HG02623 (cell line): ENCODE results near the gene IRF2BPL.
A peak's percentile ranks its signal among the peaks of the same experiment; 100 is the strongest.

Experiments used
- ATAC-seq: cut with Tn5 transposase; IDR thresholded peaks from one replicate; pipeline ENCODE4 v1.9.1; 2021; ENCODE audit warnings: moderate library complexity; ENCODE audit not compliant: unreplicated experiment

Gene IRF2BPL

GRCh38 chr14:76990084-76990483 lies 38.4 kb downstream of the IRF2BPL start:
- ATAC-seq = no peak

- ATAC-seq = no peak
Observed at GRCh38 chr14:76987956-76988520, 40.5 kb downstream of the IRF2BPL start.

DNA sequence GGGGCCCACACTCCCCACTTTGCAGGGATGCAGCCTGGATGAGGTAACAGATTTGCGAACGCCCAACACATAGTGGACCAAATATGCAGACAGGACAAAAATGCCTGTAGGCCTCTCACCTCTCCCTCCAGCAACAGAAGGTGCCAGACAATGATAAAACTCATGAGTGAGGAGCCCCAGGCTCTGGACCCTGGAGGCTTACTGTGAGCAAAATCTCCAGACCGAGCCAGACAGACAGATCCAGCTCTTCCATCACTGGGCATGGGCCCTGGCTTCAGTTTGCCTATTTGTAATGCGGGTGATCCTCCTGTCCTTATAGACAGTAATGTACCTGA lies 42.3 kb downstream of the IRF2BPL start:
- ATAC-seq = no peak

DNA sequence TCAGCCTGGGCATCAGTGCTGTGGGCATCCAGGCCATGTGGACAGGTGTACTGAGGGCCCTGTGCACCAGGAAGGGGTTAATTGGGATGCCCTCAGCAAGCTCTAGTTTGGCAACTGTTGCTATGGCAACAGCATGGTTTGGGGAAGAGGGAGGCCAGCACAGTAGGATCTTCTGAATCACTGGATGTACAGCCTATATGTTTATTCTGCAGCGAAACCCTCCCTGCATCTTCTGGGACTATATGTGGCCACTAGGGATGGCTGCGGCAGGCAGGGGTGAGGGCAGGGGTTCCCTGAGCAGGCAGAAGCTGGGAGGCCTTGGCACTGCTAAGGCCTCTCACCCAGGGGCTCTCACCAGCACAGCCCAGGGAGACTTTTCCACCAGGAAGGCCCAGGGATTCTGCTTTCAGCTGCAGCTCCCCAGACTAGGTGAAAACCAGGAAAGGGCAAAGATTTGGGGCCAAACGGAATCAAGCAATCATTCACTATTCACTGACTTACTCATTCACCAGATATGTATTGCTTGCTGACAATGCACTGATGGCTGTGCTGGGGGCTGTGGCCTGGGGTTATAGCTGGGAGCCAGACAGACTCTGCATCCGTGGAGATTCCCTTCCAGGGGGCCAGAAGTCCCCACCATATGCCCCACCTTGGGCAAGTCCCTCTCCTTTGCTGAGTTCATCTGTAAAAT lies 42.8 kb downstream of the IRF2BPL start:
- ATAC-seq = no peak

GRCh38 chr14:76984787-76985375 lies 43.6 kb downstream of the IRF2BPL start:
- ATAC-seq = no peak

GRCh38 chr14:76984297-76984696 lies 44.2 kb downstream of the IRF2BPL start:
- ATAC-seq = no peak

- ATAC-seq = no peak
Observed at GRCh38 chr14:76981670-76982069, 46.8 kb downstream of the IRF2BPL start.

DNA sequence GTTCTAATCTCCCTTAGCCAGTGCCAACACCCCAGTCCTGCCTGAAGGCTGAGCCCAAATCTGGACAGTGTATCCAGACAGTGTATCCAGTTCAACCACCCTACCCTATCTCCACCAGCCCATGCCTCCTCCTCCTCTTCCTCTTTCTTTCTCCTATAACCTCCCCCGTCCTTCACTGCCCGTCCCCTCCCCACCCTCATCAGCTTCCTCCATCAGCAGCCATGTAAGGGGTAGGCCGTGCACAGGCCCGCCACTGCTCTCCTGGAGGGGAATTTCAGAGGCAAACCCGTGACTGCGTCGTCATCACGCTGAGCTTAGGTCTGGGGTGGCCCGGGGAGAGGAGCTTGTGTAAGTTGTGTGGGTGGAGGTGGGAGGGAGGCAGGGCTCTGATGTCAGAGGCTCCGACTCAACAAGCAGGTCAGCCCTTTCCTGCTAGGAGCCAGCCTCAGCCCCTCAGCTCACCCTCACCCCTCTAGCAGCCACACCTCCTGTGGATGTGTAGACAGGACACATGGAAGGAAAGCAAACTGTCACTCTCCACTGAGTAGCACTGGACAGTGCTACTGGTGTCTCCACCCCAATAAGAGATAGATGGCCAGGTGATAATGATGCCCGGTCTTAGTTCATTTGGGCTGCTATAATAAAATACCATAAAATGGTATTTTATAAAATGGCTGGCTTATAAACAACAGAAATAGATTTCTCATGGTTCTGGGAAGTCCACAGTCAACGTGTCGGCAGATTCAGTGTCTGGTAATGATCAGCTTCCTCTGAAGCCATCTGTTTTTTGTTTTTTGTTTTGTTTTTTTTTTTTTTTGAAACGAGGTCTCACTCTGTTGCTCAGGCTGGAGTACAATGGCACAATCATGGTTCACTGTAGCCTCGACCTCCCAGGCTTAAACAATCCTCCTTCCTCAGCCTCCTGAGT lies 50.5 kb downstream of the IRF2BPL start:
- ATAC-seq = peak; percentile 90

- no peak for ATAC-seq
Observed at GRCh38 chr14:76976240-76977005, 52.1 kb downstream of the IRF2BPL start.

GRCh38 chr14:76975812-76976211 lies 52.7 kb downstream of the IRF2BPL start:
- no peak for ATAC-seq

- no peak for ATAC-seq
Observed at GRCh38 chr14:76975051-76975450, 53.5 kb downstream of the IRF2BPL start.
